ENCODE measurements around the gene APOL3. TPM values are rescaled to one million over a fixed set of nuclear protein-coding genes. Genes with fewer than 3 reads are reported as not detected.
"Not testable (repeated sequence)": the region's sequence is repeated elsewhere in the genome, so short reads cannot be mapped to it uniquely, and the experiment has no call there.

APOL3 gene
- total RNA-seq, 1 experiment from 2014 or later = not detected

GRCh38 chr22:36204632-36205015 lies 44.1 kb upstream of the APOL3 start:
- Histone ChIP-seq H3K9me2 (replicated peaks; ENCODE audit: low read length) (no peaks in the 10 kb centered on the region), H3K4me1 (ENCODE audit: insufficient read depth, low read length) (peaks cover 5% of the 10 kb centered on the region; the same call in 1 of the 2 replicates), H2AFZ (ENCODE audit: low read length) (no peak overlapping the region), H3K36me3 (ENCODE audit: low read depth, low read length) (no peaks in the 10 kb centered on the region), H3F3A (ENCODE audit: low read length, unreplicated experiment) (no peaks in the 10 kb centered on the region), H3K4me3 (ENCODE audit: low read length) (no peak overlapping the region), H3K9me3 (ENCODE audit: low read length) (no peaks in the 10 kb centered on the region), H3K9ac (ENCODE audit: low read length) (no peak overlapping the region), H3K27ac (ENCODE audit: low read length) (no peak overlapping the region), H3K4me2 (ENCODE audit: low read length) (no peak overlapping the region), H3K27me3 (ENCODE audit: low read length) (no peaks in the 10 kb centered on the region), H4K20me1 (ENCODE audit: low read length) (no peaks in the 10 kb centered on the region), H3K79me2 (ENCODE audit: low read length) (no peaks in the 10 kb centered on the region)
- ChIA-PET POLR2A (ENCODE audit: unreplicated experiment) (no interaction called here), CTCF (no interaction called here)
- BruUV-seq (replicated peaks) = no TSS peak
- TF ChIP-seq EZH2phosphoT487 (IDR thresholded peaks at IDR 0.05; ENCODE audit: borderline replicate concordance, low read length) = no peak
- TF ChIP-seq EZH2 (IDR thresholded peaks at IDR 0.05; ENCODE audit: low read length, unreplicated experiment) = no peak
- TF ChIP-seq, protein P1, sequence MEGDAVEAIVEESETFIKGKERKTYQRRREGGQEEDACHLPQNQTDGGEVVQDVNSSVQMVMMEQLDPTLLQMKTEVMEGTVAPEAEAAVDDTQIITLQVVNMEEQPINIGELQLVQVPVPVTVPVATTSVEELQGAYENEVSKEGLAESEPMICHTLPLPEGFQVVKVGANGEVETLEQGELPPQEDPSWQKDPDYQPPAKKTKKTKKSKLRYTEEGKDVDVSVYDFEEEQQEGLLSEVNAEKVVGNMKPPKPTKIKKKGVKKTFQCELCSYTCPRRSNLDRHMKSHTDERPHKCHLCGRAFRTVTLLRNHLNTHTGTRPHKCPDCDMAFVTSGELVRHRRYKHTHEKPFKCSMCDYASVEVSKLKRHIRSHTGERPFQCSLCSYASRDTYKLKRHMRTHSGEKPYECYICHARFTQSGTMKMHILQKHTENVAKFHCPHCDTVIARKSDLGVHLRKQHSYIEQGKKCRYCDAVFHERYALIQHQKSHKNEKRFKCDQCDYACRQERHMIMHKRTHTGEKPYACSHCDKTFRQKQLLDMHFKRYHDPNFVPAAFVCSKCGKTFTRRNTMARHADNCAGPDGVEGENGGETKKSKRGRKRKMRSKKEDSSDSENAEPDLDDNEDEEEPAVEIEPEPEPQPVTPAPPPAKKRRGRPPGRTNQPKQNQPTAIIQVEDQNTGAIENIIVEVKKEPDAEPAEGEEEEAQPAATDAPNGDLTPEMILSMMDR (conservative IDR thresholded peaks at IDR 0.05; ENCODE audit: low read depth, low read length) = no peak
- ATAC-seq = no peak
- no peak for DNase-seq
- intact Hi-C loops (cut with micrococcal nuclease) = no loop called here

- no peaks in the 10 kb centered on the region for H4K20me1 ChIP-seq (ENCODE audit: low read length)
- no peak overlapping the region for H3K4me2 ChIP-seq (ENCODE audit: low read length)
Observed at GRCh38 chr22:36204001-36204631, 43.6 kb upstream of the APOL3 start.

DNA sequence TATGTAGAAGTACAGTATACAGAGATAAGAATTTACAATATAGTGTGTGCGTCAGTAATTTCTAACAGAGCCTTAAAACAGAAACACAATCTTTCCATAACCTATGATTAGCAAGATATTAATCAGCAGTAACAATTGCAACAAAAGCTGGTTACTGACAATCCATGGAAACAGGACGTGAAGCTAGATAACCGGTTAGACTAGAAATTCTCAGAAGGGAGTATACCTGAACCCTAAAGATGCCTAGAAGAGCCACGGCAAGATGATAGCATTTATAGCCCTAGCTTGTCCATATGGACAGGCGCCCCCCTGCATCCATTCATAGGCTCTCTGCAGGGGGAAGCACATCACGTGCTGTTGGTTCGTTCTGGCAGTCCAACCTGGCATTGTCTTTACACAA lies 42.9 kb upstream of the APOL3 start:
- not testable (repeated sequence) for BruUV-seq (replicated peaks); ATAC-seq
- H3K4me3 ChIP-seq (ENCODE audit: low read length) = peak overlapping the region; percentile 60

More at GRCh38 chr22:36204001-36204631, 43.6 kb upstream of the APOL3 start:
- CTCF ChIA-PET = no interaction called here
- H3K79me2 ChIP-seq (ENCODE audit: low read length) = no peaks in the 10 kb centered on the region
- BruUV-seq (replicated peaks) = no TSS peak
- ATAC-seq (no peak), DNase-seq (no peak)
- H3F3A ChIP-seq (ENCODE audit: low read length, unreplicated experiment) = no peaks in the 10 kb centered on the region
- H2AFZ ChIP-seq (ENCODE audit: low read length) = no peak overlapping the region
- H3K27ac ChIP-seq (ENCODE audit: low read length) = no peak overlapping the region
- H3K27me3 ChIP-seq (ENCODE audit: low read length) = no peaks in the 10 kb centered on the region
- POLR2A ChIA-PET (ENCODE audit: unreplicated experiment) = no interaction called here
- TF ChIP-seq, protein P1 (conservative IDR thresholded peaks at IDR 0.05; ENCODE audit: low read depth, low read length) = no peak
- TF ChIP-seq EZH2 (IDR thresholded peaks at IDR 0.05; ENCODE audit: low read length, unreplicated experiment) (no peak), EZH2phosphoT487 (IDR thresholded peaks at IDR 0.05; ENCODE audit: borderline replicate concordance, low read length) (no peak)
- peaks cover 5% of the 10 kb centered on the region; the same call in 1 of the 2 replicates for H3K4me1 ChIP-seq (ENCODE audit: insufficient read depth, low read length)
- intact Hi-C loops (cut with micrococcal nuclease) = no loop called here
- no peaks in the 10 kb centered on the region for H3K9me2 ChIP-seq (replicated peaks; ENCODE audit: low read length)
- H3K9me3 ChIP-seq (ENCODE audit: low read length) = no peaks in the 10 kb centered on the region
- H3K36me3 ChIP-seq (ENCODE audit: low read depth, low read length) = no peaks in the 10 kb centered on the region
- H3K4me3 ChIP-seq (ENCODE audit: low read length) = no peak overlapping the region
- no peak overlapping the region for H3K9ac ChIP-seq (ENCODE audit: low read length)

More for the DNA sequence above, 42.9 kb upstream of the APOL3 start:
- peak overlapping the region; percentile 71; the same call in 1 of the 2 replicates for H2AFZ ChIP-seq (ENCODE audit: low read length)
- H3K9me3 ChIP-seq (ENCODE audit: low read length); H4K20me1 ChIP-seq (ENCODE audit: low read length); H3K36me3 ChIP-seq (ENCODE audit: low read depth, low read length); H3K79me2 ChIP-seq (ENCODE audit: low read length); H3K27ac ChIP-seq (ENCODE audit: low read length); H3K27me3 ChIP-seq (ENCODE audit: low read length); CTCF ChIA-PET; H3K4me1 ChIP-seq (ENCODE audit: insufficient read depth, low read length); POLR2A ChIA-PET (ENCODE audit: unreplicated experiment); H3K9ac ChIP-seq (ENCODE audit: low read length); H3K9me2 ChIP-seq (replicated peaks; ENCODE audit: low read length); H3F3A ChIP-seq (ENCODE audit: low read length, unreplicated experiment): not testable (repeated sequence)
- peak overlapping the region; percentile 81 for H3K4me2 ChIP-seq (ENCODE audit: low read length)
- DNase-seq = peak; percentile 56
- intact Hi-C loops (cut with micrococcal nuclease) = loop anchor here (2.0 kb wide), 1 partner anchor 17 kb away; no protein-coding TSS in a partner anchor
